GM18505 (cell line): ENCODE measurements around the gene COG1.

Experiments
- ATAC-seq: cut with Tn5 transposase; IDR thresholded peaks from one replicate; pipeline ENCODE4 v1.9.1; 2021; ENCODE audit not compliant: unreplicated experiment
- POLR2A ChIP-seq: IDR thresholded peaks from 4 replicates; pipeline ENCODE4 v1.6.1; 2011; ENCODE audit warnings: borderline replicate concordance; ENCODE audit not compliant: insufficient read depth, insufficient read length; ENCODE audit errors: extremely low read depth

COG1 gene

DNA sequence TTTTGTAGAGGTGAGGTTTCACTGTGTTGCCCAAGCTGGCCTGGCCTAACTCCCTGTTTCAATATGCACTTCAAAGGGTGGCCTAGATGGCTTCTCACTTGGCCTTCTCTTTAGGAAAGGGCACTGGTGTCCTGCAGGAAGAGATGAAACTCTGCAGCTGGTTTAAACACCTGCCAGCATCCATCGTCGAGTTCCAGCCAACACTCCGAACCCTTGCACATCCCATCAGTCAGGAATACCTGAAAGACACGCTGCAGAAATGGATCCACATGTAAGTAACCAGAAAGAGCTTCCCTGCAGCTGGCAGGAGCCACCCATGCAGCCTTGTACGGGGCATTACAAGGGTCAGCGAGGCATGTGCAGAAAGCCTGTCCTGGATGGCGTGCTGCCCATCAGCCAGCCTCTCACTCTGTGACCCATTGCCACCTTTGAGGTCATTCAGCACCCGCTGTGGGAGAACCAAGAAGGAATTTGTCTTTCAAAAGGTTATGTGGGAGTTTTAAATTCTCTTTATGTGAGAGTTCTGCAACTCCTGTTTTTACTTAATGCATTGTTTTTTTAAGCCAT, 7.0 kb downstream of the COG1 start:
- no peak for ATAC-seq
- TF ChIP-seq POLR2A = no peak

DNA sequence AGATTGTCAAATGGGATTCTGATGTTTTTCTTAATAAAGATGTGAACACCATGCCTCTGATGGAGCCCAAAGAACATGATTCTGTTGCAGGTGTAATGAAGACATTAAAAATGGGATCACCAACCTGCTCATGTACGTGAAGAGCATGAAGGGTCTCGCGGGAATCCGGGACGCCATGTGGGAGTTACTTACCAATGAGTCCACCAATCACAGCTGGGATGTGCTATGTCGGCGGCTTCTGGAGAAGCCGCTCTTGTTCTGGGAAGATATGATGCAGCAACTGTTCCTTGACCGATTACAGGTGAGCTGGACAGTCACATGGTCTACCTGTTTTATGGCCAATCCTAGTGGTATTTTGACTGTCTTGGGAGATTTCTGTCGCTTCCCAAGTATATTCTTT, 7.6 kb downstream of the COG1 start:
- ATAC-seq = no peak
- no peak for TF ChIP-seq POLR2A

DNA sequence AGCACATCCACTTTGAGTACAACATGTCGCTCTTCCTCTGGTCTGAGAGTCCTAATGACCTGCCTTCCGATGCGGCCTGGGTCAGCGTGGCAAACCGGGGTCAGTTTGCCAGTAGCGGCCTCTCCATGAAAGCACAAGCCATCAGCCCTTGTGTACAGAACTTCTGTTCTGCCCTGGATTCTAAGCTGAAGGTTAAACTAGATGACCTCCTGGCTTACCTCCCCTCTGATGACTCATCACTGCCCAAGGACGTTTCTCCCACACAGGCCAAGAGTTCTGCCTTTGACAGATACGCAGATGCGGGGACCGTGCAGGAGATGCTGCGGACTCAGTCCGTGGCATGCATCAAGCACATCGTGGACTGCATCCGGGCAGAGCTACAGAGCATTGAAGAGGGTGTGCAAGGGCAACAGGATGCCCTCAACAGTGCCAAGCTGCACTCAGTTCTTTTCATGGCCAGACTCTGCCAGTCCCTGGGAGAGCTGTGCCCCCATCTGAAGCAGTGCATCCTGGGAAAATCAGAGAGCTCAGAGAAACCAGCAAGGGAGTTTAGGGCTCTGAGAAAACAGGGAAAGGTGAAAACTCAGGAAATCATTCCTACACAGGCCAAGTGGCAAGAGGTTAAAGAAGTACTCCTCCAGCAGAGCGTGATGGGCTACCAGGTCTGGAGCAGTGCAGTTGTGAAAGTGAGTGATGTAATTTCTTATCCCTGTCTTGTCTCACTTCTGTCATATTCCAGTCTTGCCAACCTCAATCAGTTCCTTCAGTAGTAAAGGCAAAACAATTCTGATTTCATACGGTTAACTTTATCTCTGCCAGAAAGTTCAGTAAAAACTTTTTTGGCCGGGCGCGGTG, 8.6 kb downstream of the COG1 start:
- no peak for ATAC-seq
- TF ChIP-seq POLR2A = no peak

DNA sequence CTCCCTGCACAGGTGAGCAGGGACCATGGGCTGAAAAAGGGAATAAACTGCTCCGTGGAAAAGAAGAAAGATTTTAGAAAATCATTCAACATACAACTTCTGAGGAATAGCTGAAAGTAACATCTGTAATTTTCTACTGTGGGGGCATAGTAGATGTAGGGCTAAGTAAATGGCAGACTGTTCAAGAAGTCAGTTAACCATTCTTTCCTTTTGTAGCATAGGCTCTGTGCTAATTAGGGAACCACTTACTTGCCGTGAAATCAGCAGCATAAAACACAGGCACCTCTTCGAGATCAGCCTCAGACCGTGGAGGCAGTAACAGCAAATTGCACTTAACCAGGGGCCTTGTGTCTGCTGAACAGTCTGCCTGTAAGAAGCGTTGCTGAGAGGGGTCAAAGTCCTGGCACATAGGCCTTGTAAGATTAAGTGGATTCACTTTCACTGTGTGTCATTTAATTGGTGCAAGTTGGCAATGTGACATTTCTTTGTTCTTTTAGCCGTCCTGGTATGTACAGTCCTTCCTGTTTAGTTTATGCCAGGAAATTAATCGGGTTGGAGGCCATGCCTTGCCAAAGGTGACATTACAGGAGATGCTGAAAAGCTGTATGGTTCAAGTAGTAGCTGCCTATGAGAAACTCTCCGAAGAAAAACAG, 10.4 kb downstream of the COG1 start:
- ATAC-seq = no peak

DNA sequence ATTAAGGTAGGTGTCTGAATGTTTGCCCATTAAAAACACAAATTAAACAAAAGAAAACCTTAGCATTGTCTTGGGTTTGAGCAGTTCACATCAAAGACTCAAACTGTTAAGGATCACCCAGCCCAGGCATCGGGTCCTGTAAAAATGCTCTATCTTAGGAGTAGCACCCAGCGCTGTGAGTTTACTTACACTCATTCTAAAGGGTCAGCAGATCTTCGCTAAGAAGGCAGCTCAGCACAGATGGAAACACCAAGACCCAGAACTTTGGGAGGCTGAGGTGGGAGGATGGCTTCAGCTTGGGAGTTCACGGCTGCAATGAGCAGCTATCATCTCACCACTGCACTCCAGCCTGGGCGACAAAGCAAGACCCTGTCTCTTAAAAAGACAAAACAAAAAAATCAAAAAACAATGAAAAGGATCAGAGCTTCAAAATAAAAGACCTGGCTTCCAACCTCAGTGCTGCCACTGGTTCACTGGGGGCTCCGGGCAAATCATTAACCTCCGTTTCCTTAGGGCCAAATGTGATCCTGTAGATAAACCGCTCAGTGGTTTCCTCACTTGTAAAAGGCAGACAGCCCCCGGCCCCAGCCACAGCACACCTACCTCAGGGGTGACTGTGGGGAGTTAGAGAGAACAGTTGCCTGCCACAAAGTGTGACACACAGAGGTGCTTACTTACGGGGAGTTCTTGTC, 11.1 kb downstream of the COG1 start:
- TF ChIP-seq POLR2A = no peak
- no peak for ATAC-seq

More for the DNA sequence above, 10.4 kb downstream of the COG1 start:
- no peak for TF ChIP-seq POLR2A

DNA sequence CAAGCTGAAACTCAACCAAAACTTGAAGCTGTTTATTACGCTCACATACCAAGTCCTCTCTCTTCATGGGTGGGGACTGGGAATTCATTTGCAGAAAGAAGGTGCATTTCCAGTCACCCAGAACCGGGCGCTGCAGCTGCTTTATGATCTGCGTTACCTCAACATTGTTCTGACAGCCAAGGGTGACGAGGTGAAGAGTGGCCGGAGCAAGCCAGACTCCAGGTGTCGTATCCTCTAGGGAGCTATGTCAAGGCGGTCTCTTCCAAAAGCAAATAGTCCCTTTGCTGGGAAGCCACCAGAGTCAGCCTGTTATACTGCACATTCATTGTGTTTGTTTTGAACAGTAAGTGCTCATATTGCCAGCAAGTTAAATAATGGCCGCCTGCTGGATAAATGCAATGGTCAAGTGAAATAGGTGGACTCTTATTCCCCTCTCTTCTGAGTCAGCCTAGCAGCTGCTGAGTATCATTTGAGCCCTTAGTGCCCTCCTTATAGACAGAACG, 12.7 kb downstream of the COG1 start:
- TF ChIP-seq POLR2A = no peak
- ATAC-seq = no peak

DNA sequence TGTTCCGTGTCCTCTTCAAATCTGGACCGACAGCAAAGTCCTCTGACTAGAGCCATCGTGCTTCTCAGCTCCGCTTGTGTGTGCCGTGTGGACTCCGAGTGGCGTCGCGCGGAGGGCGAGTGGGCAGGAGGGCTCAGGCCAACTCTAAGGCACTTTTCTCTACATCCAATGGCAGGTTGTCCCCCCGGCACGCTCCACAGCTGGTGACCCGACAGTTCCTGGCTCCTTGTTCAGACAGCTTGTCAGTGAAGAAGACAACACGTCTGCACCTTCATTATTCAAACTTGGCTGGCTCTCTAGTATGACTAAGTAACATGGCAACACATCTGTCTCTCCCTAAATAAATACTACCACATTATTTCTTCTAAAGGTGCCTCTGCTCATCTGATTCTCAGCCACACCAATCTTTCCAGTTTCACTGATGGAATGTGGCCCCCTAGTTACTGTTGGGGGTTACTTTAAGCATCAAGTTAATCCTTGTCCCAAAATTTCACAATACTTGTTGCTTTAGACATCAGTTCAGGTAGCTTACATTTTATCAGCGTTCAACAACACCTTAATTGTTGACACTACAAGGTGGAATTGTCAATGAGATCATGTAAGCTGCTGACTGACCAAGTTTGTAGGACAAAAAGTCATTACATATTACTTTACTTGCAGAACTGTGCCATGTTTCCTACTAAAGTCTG, 15.4 kb downstream of the COG1 start:
- no peak for TF ChIP-seq POLR2A
- no peak for ATAC-seq

DNA sequence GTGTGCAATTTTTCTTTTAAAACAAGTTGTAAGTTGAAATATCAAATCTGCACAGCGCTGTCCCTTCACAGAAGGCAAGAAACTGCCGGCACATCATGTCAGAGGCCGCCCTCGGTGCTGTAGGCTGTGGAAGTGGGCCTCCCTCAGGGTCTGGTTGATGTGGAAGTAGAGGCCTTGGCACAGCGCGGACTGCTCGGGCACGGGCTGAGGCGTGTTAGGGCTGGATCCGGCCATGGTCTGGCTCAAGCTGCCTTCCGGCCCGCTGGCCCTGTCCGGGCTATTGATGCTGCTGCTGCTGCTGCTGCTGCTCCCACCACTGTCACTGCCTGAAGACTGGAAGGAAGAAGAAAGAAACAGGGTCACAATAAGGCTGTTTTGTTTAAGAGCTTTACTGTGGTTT, 16.6 kb downstream of the COG1 start:
- ATAC-seq = no peak
- TF ChIP-seq POLR2A = no peak

DNA sequence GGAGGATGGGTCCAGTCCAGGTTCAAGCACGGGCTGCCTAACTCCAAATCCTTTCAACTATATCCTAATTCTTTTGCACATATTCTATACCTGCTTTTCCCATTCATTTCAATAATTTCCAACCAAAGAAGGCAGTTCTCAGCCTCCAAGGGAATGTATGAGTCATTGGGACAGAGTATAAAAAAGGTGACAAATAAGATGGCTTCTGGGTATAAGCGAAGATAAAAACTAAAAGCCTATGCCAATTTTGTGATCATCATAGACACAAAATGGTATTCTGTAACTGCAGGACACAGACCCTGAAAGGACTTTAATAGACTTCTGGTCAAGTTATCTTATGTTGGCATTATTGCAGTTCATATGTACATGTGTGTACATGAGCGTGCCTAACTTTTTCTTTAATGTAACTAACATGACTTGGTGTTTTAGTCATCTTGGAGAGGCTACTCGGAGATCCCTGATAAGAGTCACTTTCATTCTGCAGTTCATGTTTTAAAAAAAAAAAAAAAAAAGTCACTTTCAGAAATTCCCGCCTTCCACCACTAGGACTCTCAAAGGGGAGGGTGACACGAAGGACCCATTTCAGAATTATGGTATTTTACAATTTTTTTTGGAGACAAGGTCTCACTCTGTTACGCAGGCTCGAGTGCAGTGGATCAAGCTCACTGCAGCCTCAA, 17.3 kb downstream of the COG1 start:
- ATAC-seq = no peak
- no peak for TF ChIP-seq POLR2A

DNA sequence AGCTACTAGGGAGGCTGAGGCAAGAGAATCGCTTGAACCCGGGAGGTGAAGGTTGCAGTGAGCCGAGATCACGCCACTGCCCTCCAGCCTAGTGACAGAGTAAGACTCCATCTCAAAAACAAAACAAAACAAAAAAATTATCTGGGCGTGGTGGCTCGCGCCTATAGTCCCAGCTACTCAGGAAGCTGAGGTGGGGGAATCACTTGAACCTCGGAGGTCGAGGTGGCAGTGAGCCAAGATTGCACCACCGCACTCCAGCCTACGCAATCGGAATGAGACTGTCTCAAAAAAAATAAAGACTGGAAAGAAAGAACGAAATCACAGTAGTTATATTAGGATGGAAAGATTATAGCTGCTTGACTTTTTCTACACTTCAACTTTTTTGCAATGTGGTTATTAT, 18.9 kb downstream of the COG1 start:
- no peak for ATAC-seq
- no peak for TF ChIP-seq POLR2A

DNA sequence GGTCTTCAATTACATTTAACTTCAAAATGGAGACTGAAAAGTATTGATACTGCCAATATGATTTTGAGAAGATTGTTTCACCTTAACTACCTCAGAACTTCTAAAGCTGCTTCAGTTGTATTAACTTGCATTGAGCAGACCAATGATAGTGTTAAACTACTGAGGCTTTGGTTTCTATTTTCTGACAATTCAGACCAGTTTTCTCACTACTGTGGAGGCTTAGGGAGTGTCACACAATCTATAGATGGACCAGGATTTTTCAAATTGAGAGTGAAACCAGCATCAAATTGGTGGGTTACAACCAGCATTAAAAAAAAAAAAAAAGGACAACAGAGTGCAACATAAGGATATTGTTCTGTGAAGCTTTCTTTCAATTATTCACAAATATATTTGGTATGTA, 21.2 kb downstream of the COG1 start:
- ATAC-seq = no peak
- TF ChIP-seq POLR2A = no peak

DNA sequence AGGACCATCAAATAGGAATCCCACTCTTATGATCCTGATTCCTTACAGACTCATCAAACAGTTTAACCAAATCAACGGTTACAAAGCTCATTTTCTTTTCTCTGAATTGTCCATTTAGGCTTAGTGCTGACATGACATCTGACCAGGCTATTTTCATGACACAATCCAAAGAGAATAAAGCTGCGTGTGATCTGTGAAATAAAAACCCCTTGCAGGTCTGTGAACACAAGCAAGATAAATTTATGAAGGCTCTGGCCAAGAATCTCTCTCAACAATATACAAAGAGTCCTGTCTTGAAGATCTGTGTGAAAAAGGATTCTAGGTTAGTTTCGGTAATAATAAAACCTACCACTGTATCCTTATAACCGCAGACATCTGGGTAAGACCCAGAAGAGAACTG, 22.0 kb downstream of the COG1 start:
- ATAC-seq = no peak
- TF ChIP-seq POLR2A = no peak
